GM18870 (cell line): Measurements from ENCODE around the gene RABGGTA.
"Not testable (repeated sequence)": the region's sequence is repeated elsewhere in the genome, so short reads cannot be mapped to it uniquely, and the experiment has no call there.

Source experiments
- ATAC-seq: cut with Tn5 transposase; IDR thresholded peaks from one replicate; pipeline ENCODE4 v1.9.1; 2021; ENCODE audit warnings: moderate library complexity; ENCODE audit not compliant: unreplicated experiment

RABGGTA gene

GRCh38 chr14:24222987-24223386 lies 48.4 kb downstream of the RABGGTA start:
- ATAC-seq = not testable (repeated sequence)

GRCh38 chr14:24219521-24219920 lies 51.9 kb downstream of the RABGGTA start:
- no peak for ATAC-seq

DNA sequence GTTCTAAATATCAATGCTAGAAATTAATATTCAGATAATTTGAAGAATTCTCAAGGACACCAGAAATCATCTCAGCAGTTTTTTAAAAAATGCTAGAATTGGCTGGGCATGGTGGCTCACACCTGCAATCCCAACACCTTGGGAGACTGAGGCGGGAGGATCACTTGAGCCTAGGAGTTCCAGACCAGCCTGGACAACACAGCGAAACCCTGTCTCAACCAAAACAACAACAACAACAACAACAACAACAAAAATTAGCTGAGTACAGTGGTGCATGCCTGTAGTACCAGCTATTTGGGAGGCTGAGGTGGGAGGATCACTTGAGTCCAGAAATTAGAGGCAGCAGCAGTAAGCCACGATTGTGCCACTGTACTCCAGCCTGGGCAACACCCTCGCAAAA lies 52.3 kb downstream of the RABGGTA start:
- no peak for ATAC-seq

GRCh38 chr14:24216876-24217275 lies 54.5 kb downstream of the RABGGTA start:
- not testable (repeated sequence) for ATAC-seq

GRCh38 chr14:24216345-24216699 lies 55.1 kb downstream of the RABGGTA start:
- no peak for ATAC-seq
